OCI-LY3 (cell line): Measurements from ENCODE around the gene AKR1D1.
A peak's percentile ranks its signal among the peaks of the same experiment; 100 is the strongest.

ENCODE experiments used
- H2AFZ ChIP-seq: fragments of 200-600, 300-600 bp; shearing (Covaris generic); 2 replicates; pipeline ENCODE4 v1.6.0; 2014; ENCODE audit warnings: antibody characterized with exemption, low read depth, low read length
- H3K27ac ChIP-seq: fragments of 200-600, 300-600 bp; sonication (generic); 2 replicates; pipeline ENCODE4 v1.5.1; 2014; ENCODE audit warnings: mild to moderate bottlenecking, low read length, moderate library complexity, mixed read lengths
- H3K27me3 ChIP-seq: fragments of 200-600, 300-600 bp; sonication (generic); 2 replicates; pipeline ENCODE4 v1.6.1; 2014; ENCODE audit warnings: low read depth, low read length, mixed read lengths
- H3K36me3 ChIP-seq: fragments of 200-600, 300-600 bp; sonication (generic); replicated peaks from 2 replicates; pipeline ENCODE3; 2014; ENCODE audit warnings: low read depth, low read length, mixed read lengths
- H3K4me1 ChIP-seq: fragments of 300-600, 200-600 bp; sonication (generic); 2 replicates; pipeline ENCODE4 v1.6.1; 2014; ENCODE audit warnings: low read length, mixed read lengths
- H3K4me2 ChIP-seq: fragments of 200-600, 300-600 bp; sonication (generic); 2 replicates; pipeline ENCODE4 v1.6.1; 2014; ENCODE audit warnings: low read length, mixed read lengths
- H3K4me3 ChIP-seq: fragments of 300-600, 200-600 bp; sonication (generic); 2 replicates; pipeline ENCODE4 v1.5.1; 2014; ENCODE audit warnings: antibody characterized with exemption, mild to moderate bottlenecking, low read length, moderate library complexity
- H3K79me2 ChIP-seq: fragments of 300-600, 200-600 bp; shearing (Covaris generic); 2 replicates; pipeline ENCODE4 v1.6.1; 2014; ENCODE audit warnings: mild to moderate bottlenecking, low read length, mixed read lengths
- H3K9ac ChIP-seq: fragments of 300-600, 200-600 bp; shearing (Covaris generic); 2 replicates; pipeline ENCODE4 v1.6.0; 2014; ENCODE audit warnings: mild to moderate bottlenecking, low read length, moderate library complexity
- H3K9me3 ChIP-seq: fragments of 200-600, 300-600 bp; shearing (Covaris generic); 2 replicates; pipeline ENCODE4 v1.6.1; 2014; ENCODE audit warnings: low read length, mixed read lengths; ENCODE audit not compliant: insufficient read depth
- H4K20me1 ChIP-seq: fragments of 200-600, 300-600 bp; sonication (generic); 2 replicates; pipeline ENCODE4 v1.6.1; 2016; ENCODE audit warnings: low read length, mixed read lengths; ENCODE audit not compliant: insufficient read depth
- EZH2phosphoT487 ChIP-seq: fragments of 200-600 bp; shearing (Covaris generic); IDR thresholded peaks from 2 replicates; pipeline ENCODE4 v1.6.1; 2018; ENCODE audit warnings: antibody characterized with exemption, mixed run types, low read depth
- TF ChIP-seq, protein P1 (sequence below): fragments of 200-600, 300-600 bp; sonication (generic); IDR thresholded peaks from 2 replicates; pipeline ENCODE4 v1.5.1; 2014; ENCODE audit warnings: antibody characterized with exemption, low read length, low read depth

Gene AKR1D1, protein sequence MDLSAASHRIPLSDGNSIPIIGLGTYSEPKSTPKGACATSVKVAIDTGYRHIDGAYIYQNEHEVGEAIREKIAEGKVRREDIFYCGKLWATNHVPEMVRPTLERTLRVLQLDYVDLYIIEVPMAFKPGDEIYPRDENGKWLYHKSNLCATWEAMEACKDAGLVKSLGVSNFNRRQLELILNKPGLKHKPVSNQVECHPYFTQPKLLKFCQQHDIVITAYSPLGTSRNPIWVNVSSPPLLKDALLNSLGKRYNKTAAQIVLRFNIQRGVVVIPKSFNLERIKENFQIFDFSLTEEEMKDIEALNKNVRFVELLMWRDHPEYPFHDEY

DNA sequence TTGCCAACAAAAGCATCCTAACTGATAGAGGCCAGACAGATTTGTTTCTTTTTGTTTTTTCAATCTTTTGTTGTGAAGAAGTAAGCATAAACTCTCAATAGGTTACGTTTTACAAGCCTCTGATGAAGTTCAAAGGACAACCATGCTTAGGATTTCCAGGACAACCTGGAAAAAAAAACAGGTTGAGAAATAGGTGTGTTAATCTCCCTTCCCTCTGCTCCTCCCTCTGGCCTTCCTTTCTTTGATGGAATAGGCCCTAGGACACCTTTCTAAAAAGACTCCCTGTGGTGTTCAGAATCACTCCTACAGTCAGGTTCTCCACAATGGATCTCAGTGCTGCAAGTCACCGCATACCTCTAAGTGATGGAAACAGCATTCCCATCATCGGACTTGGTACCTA is at the start of gene AKR1D1:
TSS of gene AKR1D1 (plus strand) at position 264 of the 400 bp plus-strand sequence. CDS start at position 324, 60 bp downstream.
- TF ChIP-seq, protein P1, sequence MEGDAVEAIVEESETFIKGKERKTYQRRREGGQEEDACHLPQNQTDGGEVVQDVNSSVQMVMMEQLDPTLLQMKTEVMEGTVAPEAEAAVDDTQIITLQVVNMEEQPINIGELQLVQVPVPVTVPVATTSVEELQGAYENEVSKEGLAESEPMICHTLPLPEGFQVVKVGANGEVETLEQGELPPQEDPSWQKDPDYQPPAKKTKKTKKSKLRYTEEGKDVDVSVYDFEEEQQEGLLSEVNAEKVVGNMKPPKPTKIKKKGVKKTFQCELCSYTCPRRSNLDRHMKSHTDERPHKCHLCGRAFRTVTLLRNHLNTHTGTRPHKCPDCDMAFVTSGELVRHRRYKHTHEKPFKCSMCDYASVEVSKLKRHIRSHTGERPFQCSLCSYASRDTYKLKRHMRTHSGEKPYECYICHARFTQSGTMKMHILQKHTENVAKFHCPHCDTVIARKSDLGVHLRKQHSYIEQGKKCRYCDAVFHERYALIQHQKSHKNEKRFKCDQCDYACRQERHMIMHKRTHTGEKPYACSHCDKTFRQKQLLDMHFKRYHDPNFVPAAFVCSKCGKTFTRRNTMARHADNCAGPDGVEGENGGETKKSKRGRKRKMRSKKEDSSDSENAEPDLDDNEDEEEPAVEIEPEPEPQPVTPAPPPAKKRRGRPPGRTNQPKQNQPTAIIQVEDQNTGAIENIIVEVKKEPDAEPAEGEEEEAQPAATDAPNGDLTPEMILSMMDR = no peak
- no peak within 1 kb of the TSS for H3K9ac ChIP-seq
- no peaks in the 10 kb centered on the region for H3K79me2 ChIP-seq

DNA sequence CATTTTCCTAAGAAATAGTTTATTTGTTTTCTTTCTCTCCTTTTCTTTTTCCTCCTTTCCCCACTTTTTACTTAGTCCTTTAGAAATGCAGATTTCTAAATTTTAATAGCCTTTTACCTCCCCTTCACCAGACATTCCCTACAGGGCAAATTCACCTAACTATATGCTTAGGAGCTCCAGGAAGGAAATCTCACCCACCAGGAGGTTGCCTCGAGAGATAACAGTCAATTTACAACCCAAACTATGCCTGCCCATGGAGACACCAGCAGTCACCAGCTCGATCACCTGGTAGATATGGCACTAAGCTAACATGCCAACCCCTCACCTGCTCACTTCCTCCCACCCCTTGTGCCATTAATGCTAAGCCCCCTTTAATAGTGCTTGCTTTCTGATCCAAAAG is 49.2 kb upstream of the AKR1D1 start:
- Histone ChIP-seq H3K4me3 (no peak overlapping the region), H3K79me2 (no peaks in the 10 kb centered on the region), H3K36me3 (peaks cover 10% of the 10 kb centered on the region), H4K20me1 (no peaks in the 10 kb centered on the region), H3K9ac (no peak overlapping the region), H3K27me3 (no peaks in the 10 kb centered on the region), H3K9me3 (no peaks in the 10 kb centered on the region; the same call in 1 of the 2 replicates), H3K27ac (no peak overlapping the region), H3K4me1 (peaks cover 34% of the 10 kb centered on the region), H3K4me2 (no peak overlapping the region), H2AFZ (no peak overlapping the region)
- TF ChIP-seq, protein P1 = no peak
- no peak for TF ChIP-seq EZH2phosphoT487

More for the DNA sequence above, at the start of gene AKR1D1:
- H3K27ac ChIP-seq = peak within 1 kb of the TSS; percentile 9; the same call in 1 of the 2 replicates
- H2AFZ ChIP-seq = no peak within 1 kb of the TSS
- no peak within 1 kb of the TSS for H3K4me3 ChIP-seq
- H3K4me1 ChIP-seq = peaks cover 20% of the 10 kb centered on the region
- no peaks in the 10 kb centered on the region for H4K20me1 ChIP-seq
- H3K4me2 ChIP-seq = peak within 1 kb of the TSS; percentile 18; the same call in 1 of the 2 replicates
- peaks cover 5% of the 10 kb centered on the region; the same call in 1 of the 2 replicates for H3K9me3 ChIP-seq
- no peaks in the 10 kb centered on the region for H3K27me3 ChIP-seq
- H3K36me3 ChIP-seq = peaks cover 6% of the 10 kb centered on the region

DNA sequence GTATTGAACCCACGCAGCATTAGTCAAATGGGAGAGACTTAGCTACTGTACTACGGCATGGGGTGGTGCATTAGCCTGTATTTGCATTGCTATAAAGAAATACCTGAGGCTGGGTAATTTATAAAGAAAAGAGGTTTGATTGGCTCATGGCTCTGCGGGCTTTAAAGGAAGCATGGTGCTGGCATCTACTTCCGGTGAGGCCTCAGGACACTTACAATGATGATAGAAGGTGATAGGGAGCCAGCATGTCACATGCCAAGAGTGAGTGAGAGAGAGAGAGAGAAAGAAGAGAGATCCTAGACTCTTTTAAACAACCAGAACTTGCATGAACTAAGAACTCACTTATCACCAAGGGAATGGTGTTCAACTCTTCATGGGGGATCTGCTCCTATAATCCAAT is 47.1 kb upstream of the AKR1D1 start:
- H3K36me3 ChIP-seq = peaks cover 10% of the 10 kb centered on the region
- no peak overlapping the region for H3K9ac ChIP-seq
- H3K27ac ChIP-seq = no peak overlapping the region
- H3K4me2 ChIP-seq = peak overlapping the region; percentile 61; the same call in 1 of the 2 replicates
- H3K4me3 ChIP-seq = no peak overlapping the region
- no peaks in the 10 kb centered on the region for H3K79me2 ChIP-seq
- H4K20me1 ChIP-seq = no peaks in the 10 kb centered on the region
- peaks cover 29% of the 10 kb centered on the region for H3K4me1 ChIP-seq
- H2AFZ ChIP-seq = no peak overlapping the region
- H3K9me3 ChIP-seq = no peaks in the 10 kb centered on the region; the same call in 1 of the 2 replicates
- no peaks in the 10 kb centered on the region for H3K27me3 ChIP-seq
- no peak for TF ChIP-seq EZH2phosphoT487
- TF ChIP-seq, protein P1 = no peak

DNA sequence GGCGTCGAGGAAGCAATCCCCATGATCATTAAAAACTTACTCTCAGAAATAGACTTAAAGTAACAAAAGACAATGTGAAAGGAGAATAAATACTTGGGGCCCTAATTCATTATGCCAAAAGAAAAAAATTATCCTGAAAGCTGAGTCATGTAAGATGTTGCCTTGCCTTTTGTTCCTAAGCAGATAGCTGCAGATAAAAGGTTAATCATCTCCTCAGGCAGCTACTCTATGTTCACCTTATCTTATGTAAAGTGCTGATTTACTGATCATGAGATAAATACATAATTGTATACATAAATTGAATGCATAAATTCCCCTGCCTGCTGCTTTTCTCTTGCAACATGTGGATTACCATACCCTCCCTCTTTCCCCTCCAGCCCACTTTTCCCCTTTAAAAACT is 46.3 kb upstream of the AKR1D1 start:
- Histone ChIP-seq H3K27ac (no peak overlapping the region), H3K4me3 (no peak overlapping the region), H3K36me3 (peaks cover 8% of the 10 kb centered on the region), H3K9ac (no peak overlapping the region), H3K4me1 (peaks cover 26% of the 10 kb centered on the region), H4K20me1 (no peaks in the 10 kb centered on the region), H3K9me3 (no peaks in the 10 kb centered on the region; the same call in 1 of the 2 replicates), H3K27me3 (no peaks in the 10 kb centered on the region), H3K4me2 (no peak overlapping the region), H3K79me2 (no peaks in the 10 kb centered on the region), H2AFZ (no peak overlapping the region)
- TF ChIP-seq, protein P1 = no peak
- no peak for TF ChIP-seq EZH2phosphoT487
